ENCODE results near the gene FICD.

Gene FICD

GRCh38 chr12:108559748-108560147 lies 44.7 kb downstream of the FICD start:
- Histone ChIP-seq H3K4me3 (ENCODE audit: insufficient read length, low read depth) (peak overlapping the region; percentile 97), H3K9ac (ENCODE audit: insufficient read length, low read depth) (peak overlapping the region; percentile 100), H3K4me1 (ENCODE audit: insufficient read depth, insufficient read length) (peaks cover 5% of the 10 kb centered on the region), H3K9me3 (ENCODE audit: insufficient read depth, low read length) (no peaks in the 10 kb centered on the region), H3K27me3 (ENCODE audit: insufficient read depth, insufficient read length) (no peaks in the 10 kb centered on the region), H3K36me3 (ENCODE audit: insufficient read depth, insufficient read length, low read length) (peaks cover 57% of the 10 kb centered on the region)
- no peak for TF ChIP-seq ZNF274 (IDR thresholded peaks at IDR 0.05; ENCODE audit: low read depth, low read length)
- TF ChIP-seq SUZ12 (IDR thresholded peaks at IDR 0.05; ENCODE audit: extremely low read depth, insufficient read depth, insufficient read length) = no peak
- TF ChIP-seq YY1 (IDR thresholded peaks at IDR 0.05; ENCODE audit: insufficient read depth, insufficient read length) = no peak
- no peak for DNase-seq (ENCODE audit: low read depth, low spot score)

GRCh38 chr12:108560321-108560721 lies 45.2 kb downstream of the FICD start:
- H3K27me3 ChIP-seq (ENCODE audit: insufficient read depth, insufficient read length) = no peaks in the 10 kb centered on the region
- H3K36me3 ChIP-seq (ENCODE audit: insufficient read depth, insufficient read length, low read length) = peaks cover 58% of the 10 kb centered on the region
- TF ChIP-seq ZNF274 (IDR thresholded peaks at IDR 0.05; ENCODE audit: low read depth, low read length) = no peak
- TF ChIP-seq YY1 (IDR thresholded peaks at IDR 0.05; ENCODE audit: insufficient read depth, insufficient read length) = no peak
- no peak for TF ChIP-seq SUZ12 (IDR thresholded peaks at IDR 0.05; ENCODE audit: extremely low read depth, insufficient read depth, insufficient read length)
- peak overlapping the region; percentile 100 for H3K9ac ChIP-seq (ENCODE audit: insufficient read length, low read depth)
- DNase-seq (ENCODE audit: low read depth, low spot score) = no peak
- H3K9me3 ChIP-seq (ENCODE audit: insufficient read depth, low read length) = no peaks in the 10 kb centered on the region
- H3K4me1 ChIP-seq (ENCODE audit: insufficient read depth, insufficient read length) = peaks cover 5% of the 10 kb centered on the region
- H3K4me3 ChIP-seq (ENCODE audit: insufficient read length, low read depth) = peak overlapping the region; percentile 97

- no peak for TF ChIP-seq SUZ12 (IDR thresholded peaks at IDR 0.05; ENCODE audit: extremely low read depth, insufficient read depth, insufficient read length)
- peak; percentile 95 for TF ChIP-seq YY1 (IDR thresholded peaks at IDR 0.05; ENCODE audit: insufficient read depth, insufficient read length)
- peak within 1 kb of the TSS; percentile 97 for H3K4me3 ChIP-seq (ENCODE audit: insufficient read length, low read depth)
- H3K9me3 ChIP-seq (ENCODE audit: insufficient read depth, low read length) = no peaks in the 10 kb centered on the region
- H3K27me3 ChIP-seq (ENCODE audit: insufficient read depth, insufficient read length) = no peaks in the 10 kb centered on the region
- peaks cover 62% of the 10 kb centered on the region for H3K36me3 ChIP-seq (ENCODE audit: insufficient read depth, insufficient read length, low read length)
- peaks cover 5% of the 10 kb centered on the region for H3K4me1 ChIP-seq (ENCODE audit: insufficient read depth, insufficient read length)
- DNase-seq (ENCODE audit: low read depth, low spot score) = peak; percentile 74
- H3K9ac ChIP-seq (ENCODE audit: insufficient read length, low read depth) = peak within 1 kb of the TSS; percentile 100
Observed at GRCh38 chr12:108560752-108561719, 46.0 kb downstream of the FICD start, which contains the start of gene SART3. TSS of gene SART3 (minus strand) at chr12:108561173. CDS start at chr12:108561154, 19 bp downstream.

- TF ChIP-seq SUZ12 (IDR thresholded peaks at IDR 0.05; ENCODE audit: extremely low read depth, insufficient read depth, insufficient read length) = no peak
- TF ChIP-seq YY1 (IDR thresholded peaks at IDR 0.05; ENCODE audit: insufficient read depth, insufficient read length) = no peak
- no peak for TF ChIP-seq ZNF274 (IDR thresholded peaks at IDR 0.05; ENCODE audit: low read depth, low read length)
- peak overlapping the region; percentile 100 for H3K9ac ChIP-seq (ENCODE audit: insufficient read length, low read depth)
- H3K4me1 ChIP-seq (ENCODE audit: insufficient read depth, insufficient read length) = peaks cover 5% of the 10 kb centered on the region
- DNase-seq (ENCODE audit: low read depth, low spot score) = no peak
- H3K27me3 ChIP-seq (ENCODE audit: insufficient read depth, insufficient read length) = no peaks in the 10 kb centered on the region
- H3K4me3 ChIP-seq (ENCODE audit: insufficient read length, low read depth) = peak overlapping the region; percentile 97
- peaks cover 62% of the 10 kb centered on the region for H3K36me3 ChIP-seq (ENCODE audit: insufficient read depth, insufficient read length, low read length)
- H3K9me3 ChIP-seq (ENCODE audit: insufficient read depth, low read length) = no peaks in the 10 kb centered on the region
Observed at GRCh38 chr12:108561852-108562347, 46.8 kb downstream of the FICD start.

GRCh38 chr12:108562348-108563135 lies 47.5 kb downstream of the FICD start, which contains the start of gene ISCU:
TSS of gene ISCU (plus strand) at chr12:108562596. CDS start at chr12:108562623, 27 bp downstream.
- Histone ChIP-seq H3K27me3 (ENCODE audit: insufficient read depth, insufficient read length) (no peaks in the 10 kb centered on the region), H3K4me1 (ENCODE audit: insufficient read depth, insufficient read length) (peaks cover 5% of the 10 kb centered on the region), H3K36me3 (ENCODE audit: insufficient read depth, insufficient read length, low read length) (peaks cover 64% of the 10 kb centered on the region), H3K4me3 (ENCODE audit: insufficient read length, low read depth) (peak within 1 kb of the TSS; percentile 97), H3K9ac (ENCODE audit: insufficient read length, low read depth) (peak within 1 kb of the TSS; percentile 100), H3K9me3 (ENCODE audit: insufficient read depth, low read length) (no peaks in the 10 kb centered on the region)
- TF ChIP-seq SUZ12 (IDR thresholded peaks at IDR 0.05; ENCODE audit: extremely low read depth, insufficient read depth, insufficient read length) (no peak), ZNF274 (IDR thresholded peaks at IDR 0.05; ENCODE audit: low read depth, low read length) (no peak), YY1 (IDR thresholded peaks at IDR 0.05; ENCODE audit: insufficient read depth, insufficient read length) (peak; percentile 81)
- peak; percentile 99 for DNase-seq (ENCODE audit: low read depth, low spot score)

- peak; percentile 70 for DNase-seq (ENCODE audit: low read depth, low spot score)
- peak overlapping the region; percentile 88 for H3K4me3 ChIP-seq (ENCODE audit: insufficient read length, low read depth)
- H3K4me1 ChIP-seq (ENCODE audit: insufficient read depth, insufficient read length) = peaks cover 3% of the 10 kb centered on the region
- H3K36me3 ChIP-seq (ENCODE audit: insufficient read depth, insufficient read length, low read length) = peaks cover 64% of the 10 kb centered on the region
- H3K9me3 ChIP-seq (ENCODE audit: insufficient read depth, low read length) = no peaks in the 10 kb centered on the region
- no peaks in the 10 kb centered on the region for H3K27me3 ChIP-seq (ENCODE audit: insufficient read depth, insufficient read length)
- no peak for TF ChIP-seq SUZ12 (IDR thresholded peaks at IDR 0.05; ENCODE audit: extremely low read depth, insufficient read depth, insufficient read length)
- H3K9ac ChIP-seq (ENCODE audit: insufficient read length, low read depth) = peak overlapping the region; percentile 87
Observed at GRCh38 chr12:108563136-108563803, 48.2 kb downstream of the FICD start.
